Measurements from ENCODE around the gene BMP7.

DNA sequence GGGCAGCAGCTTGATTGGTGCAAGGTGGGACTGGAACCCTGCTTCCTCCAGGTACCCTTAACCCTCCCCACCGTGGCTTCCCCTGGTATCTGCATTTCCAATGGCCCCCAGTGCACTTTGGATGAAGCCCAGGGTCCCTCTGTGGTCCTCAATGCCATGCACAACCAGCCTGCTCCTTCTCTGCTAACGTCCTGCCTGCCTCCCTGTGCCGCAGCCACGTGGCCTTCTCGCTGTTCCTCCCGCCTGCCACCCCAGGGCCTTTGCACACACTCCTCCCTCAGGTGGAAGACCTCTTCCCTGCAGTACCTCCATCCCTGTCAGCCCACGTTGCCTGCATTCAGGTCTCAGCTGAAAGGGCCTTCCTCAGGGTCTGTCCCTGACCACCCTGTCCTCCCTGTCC is 101.6 kb downstream of the BMP7 start:
- TF ChIP-seq, protein P1, sequence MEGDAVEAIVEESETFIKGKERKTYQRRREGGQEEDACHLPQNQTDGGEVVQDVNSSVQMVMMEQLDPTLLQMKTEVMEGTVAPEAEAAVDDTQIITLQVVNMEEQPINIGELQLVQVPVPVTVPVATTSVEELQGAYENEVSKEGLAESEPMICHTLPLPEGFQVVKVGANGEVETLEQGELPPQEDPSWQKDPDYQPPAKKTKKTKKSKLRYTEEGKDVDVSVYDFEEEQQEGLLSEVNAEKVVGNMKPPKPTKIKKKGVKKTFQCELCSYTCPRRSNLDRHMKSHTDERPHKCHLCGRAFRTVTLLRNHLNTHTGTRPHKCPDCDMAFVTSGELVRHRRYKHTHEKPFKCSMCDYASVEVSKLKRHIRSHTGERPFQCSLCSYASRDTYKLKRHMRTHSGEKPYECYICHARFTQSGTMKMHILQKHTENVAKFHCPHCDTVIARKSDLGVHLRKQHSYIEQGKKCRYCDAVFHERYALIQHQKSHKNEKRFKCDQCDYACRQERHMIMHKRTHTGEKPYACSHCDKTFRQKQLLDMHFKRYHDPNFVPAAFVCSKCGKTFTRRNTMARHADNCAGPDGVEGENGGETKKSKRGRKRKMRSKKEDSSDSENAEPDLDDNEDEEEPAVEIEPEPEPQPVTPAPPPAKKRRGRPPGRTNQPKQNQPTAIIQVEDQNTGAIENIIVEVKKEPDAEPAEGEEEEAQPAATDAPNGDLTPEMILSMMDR (IDR thresholded peaks at IDR 0.05) = no peak
- no peak for TF ChIP-seq POLR2AphosphoS5 (IDR thresholded peaks at IDR 0.05)
- TF ChIP-seq POLR2A (IDR thresholded peaks at IDR 0.05; ENCODE audit: low read depth) = no peak
